ENCODE data around the gene SNX15.

DNA sequence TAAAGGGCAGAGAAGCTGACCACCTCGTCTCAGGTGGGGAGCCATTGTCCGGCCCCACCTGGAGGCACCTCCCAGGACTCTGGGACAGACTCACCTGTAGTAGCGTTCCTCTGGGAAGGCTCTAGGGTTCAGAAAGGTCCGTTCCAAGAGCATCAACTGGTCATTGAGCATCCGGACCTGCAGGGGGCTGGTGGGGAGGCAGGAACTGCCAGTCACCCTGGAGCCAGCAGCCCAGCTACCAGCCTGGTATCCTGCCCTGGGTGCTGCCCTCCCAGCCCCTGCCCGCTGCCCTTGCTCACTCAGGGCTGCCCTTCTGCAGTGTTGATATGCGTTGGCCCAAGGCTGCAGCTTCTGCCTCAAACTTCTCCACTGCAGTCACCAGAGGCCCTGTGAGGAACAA, 18.5 kb downstream of the SNX15 start:
- TF ChIP-seq CTCF (IDR thresholded peaks at IDR 0.05) = no peak
- TF ChIP-seq POLR2A (IDR thresholded peaks at IDR 0.05) = no peak
- TF ChIP-seq EP300 (IDR thresholded peaks at IDR 0.05) = no peak
